Panc1 (cell line): Measurements from ENCODE around the gene ACOT12.

Experiments
- POLR2AphosphoS5 ChIP-seq: IDR thresholded peaks from 2 replicates; pipeline ENCODE4 v1.6.1; 2012; ENCODE audit warnings: mild to moderate bottlenecking, low read depth, low read length, moderate library complexity
- REST ChIP-seq, 2 experiments: IDR thresholded peaks; 2 replicates each; pipeline ENCODE4 v1.6.1; 2011 to 2012; ENCODE audit warnings: low read depth in 2 of 2, control low read depth in 1 of 2, low read length in 1 of 2, mild to moderate bottlenecking in 1 of 2, moderate library complexity in 1 of 2; ENCODE audit not compliant: insufficient read depth in 1 of 2
- SIN3A ChIP-seq: IDR thresholded peaks from 2 replicates; pipeline ENCODE4 v1.6.1; 2012; ENCODE audit warnings: low read depth, mild to moderate bottlenecking, low read length, moderate library complexity, borderline replicate concordance; ENCODE audit not compliant: insufficient read depth
- TCF7L2 ChIP-seq: IDR thresholded peaks from 2 replicates; pipeline ENCODE4 v1.6.1; 2011; ENCODE audit warnings: mild to moderate bottlenecking, low read depth, low read length, inconsistent platforms
- TF ChIP-seq, protein P1 (sequence below): fragments of 450-650 bp; IDR thresholded peaks from 2 replicates; pipeline ENCODE4 v1.5.1; 2017; ENCODE audit warnings: mild to moderate bottlenecking

- TF ChIP-seq, protein P1, sequence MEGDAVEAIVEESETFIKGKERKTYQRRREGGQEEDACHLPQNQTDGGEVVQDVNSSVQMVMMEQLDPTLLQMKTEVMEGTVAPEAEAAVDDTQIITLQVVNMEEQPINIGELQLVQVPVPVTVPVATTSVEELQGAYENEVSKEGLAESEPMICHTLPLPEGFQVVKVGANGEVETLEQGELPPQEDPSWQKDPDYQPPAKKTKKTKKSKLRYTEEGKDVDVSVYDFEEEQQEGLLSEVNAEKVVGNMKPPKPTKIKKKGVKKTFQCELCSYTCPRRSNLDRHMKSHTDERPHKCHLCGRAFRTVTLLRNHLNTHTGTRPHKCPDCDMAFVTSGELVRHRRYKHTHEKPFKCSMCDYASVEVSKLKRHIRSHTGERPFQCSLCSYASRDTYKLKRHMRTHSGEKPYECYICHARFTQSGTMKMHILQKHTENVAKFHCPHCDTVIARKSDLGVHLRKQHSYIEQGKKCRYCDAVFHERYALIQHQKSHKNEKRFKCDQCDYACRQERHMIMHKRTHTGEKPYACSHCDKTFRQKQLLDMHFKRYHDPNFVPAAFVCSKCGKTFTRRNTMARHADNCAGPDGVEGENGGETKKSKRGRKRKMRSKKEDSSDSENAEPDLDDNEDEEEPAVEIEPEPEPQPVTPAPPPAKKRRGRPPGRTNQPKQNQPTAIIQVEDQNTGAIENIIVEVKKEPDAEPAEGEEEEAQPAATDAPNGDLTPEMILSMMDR: no peak
- no peak for TF ChIP-seq POLR2AphosphoS5
- no peak for TF ChIP-seq REST (IDR thresholded peaks at IDR 0.05; ENCODE audit: insufficient read depth in 1 of 2, low read depth in 2 of 2, low read length in 1 of 2)
- no peak for TF ChIP-seq TCF7L2
- no peak for TF ChIP-seq SIN3A
These were observed 80.7 kb downstream of the ACOT12 start for GRCh38 chr5:81313278-81313677.
